GM21737 (cell line): ENCODE measurements around the gene CCDC7.
"Not testable (repeated sequence)": the region's sequence is repeated elsewhere in the genome, so short reads cannot be mapped to it uniquely, and the experiment has no call there.

Source experiments
- ATAC-seq: cut with Tn5 transposase; IDR thresholded peaks from one replicate; pipeline ENCODE4 v1.9.1; 2021; ENCODE audit warnings: mild to moderate bottlenecking, moderate library complexity; ENCODE audit not compliant: unreplicated experiment

CCDC7 gene

GRCh38 chr10:32548208-32548607, 102.3 kb downstream of the CCDC7 start:
- no peak for ATAC-seq

GRCh38 chr10:32556783-32557395, 110.9 kb downstream of the CCDC7 start:
- no peak for ATAC-seq

DNA sequence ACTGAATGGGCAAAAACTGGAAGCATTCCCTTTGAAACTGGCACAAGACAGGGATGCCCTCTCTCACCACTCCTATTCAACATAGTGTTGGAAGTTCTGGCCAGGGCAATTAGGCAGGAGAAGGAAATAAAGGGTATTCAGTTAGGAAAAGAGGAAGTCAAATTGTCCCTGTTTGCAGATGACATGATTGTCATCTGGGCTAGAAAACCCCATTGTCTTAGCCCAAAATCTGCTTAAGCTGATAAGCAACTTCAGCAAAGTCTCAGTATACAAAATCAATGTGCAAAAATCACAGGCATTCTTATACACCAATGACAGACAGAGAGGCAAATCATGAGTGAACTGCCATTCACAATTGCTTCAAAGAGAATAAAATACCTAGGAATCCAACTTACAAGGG, 116.8 kb downstream of the CCDC7 start:
- not testable (repeated sequence) for ATAC-seq

- ATAC-seq: no peak
Observed at GRCh38 chr10:32577448-32577847, 131.5 kb downstream of the CCDC7 start.

DNA sequence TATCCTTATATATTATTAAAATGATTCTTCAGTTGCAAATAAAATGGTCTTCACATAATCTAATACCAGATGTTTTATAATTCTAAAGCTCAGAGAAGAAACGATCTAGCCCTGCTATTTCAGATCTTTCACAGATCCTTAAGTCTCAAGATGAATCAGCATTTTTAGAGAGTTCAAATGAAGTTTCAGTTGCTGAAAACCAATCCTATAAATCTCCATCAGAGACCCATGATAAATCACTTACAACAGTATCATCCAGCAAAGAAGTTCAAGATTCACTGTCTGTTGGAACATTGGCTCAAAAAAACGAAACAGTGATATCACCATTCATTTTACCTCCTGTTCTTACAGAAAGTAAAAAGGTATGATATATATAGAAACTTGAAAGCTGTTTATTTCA, 137.0 kb downstream of the CCDC7 start:
- ATAC-seq: no peak

DNA sequence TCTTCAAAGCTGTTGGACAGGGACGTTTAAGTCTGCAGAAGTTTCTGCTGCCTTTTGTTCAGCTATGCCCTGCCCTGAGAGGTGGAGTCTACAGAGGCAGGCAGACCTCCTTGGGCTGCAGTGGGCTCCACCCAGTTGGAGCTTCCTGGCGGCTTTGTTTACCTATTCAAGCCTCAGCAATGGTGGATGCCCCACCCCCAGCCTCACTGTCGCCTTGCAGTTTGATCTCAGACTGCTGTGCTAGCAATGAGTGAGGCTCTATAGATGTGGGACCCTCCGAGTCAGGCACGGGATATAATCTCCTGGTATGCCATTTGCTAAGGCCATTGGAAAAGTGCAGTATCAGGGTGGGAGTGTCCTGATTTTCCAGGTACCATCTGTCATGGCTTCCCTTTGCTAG, 152.1 kb downstream of the CCDC7 start:
- ATAC-seq: not testable (repeated sequence)

- no peak for ATAC-seq
Observed at GRCh38 chr10:32600317-32600716, 154.4 kb downstream of the CCDC7 start.

- ATAC-seq: not testable (repeated sequence)
Observed at GRCh38 chr10:32601562-32601961, 155.6 kb downstream of the CCDC7 start.

DNA sequence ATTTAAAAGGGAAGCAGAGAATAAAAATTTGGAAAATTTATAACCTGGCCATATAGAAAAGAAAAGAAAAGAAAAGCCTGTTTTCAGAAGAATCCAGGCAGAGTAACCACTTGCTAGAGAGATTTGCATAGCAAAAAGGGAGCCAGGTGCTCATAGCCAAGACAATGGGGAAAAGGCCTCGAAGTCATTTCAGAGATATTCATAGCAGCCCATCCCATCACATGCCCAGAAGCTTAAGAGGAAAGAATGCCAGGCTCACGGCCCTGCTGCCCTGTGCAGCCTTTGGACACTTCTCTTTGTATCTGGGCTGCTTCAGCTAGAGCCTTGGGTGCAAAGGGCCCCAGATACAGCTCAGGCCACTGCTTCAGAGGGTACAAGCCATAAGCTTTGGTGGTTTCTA, 159.8 kb downstream of the CCDC7 start:
- no peak for ATAC-seq

GRCh38 chr10:32610543-32610942, 164.6 kb downstream of the CCDC7 start:
- not testable (repeated sequence) for ATAC-seq

DNA sequence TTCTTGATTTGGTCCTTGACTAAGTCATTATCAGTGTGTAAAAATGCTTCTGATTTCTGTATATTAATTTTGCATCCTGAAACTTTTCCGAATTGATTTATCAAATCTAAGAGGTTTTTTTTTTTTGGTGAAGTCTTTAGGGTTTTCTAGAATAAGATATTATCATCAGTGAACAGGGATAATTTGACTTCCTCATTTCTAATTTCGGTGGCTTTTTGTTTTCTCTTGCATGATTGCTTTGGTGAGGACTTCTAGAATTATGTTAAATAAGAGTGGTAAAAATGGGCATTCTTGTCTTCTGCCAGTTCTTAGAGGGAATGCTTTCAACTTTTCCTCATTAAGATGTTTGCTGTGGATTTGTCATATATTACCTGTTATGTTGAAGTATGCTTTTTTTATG, 170.5 kb downstream of the CCDC7 start:
- no peak for ATAC-seq

DNA sequence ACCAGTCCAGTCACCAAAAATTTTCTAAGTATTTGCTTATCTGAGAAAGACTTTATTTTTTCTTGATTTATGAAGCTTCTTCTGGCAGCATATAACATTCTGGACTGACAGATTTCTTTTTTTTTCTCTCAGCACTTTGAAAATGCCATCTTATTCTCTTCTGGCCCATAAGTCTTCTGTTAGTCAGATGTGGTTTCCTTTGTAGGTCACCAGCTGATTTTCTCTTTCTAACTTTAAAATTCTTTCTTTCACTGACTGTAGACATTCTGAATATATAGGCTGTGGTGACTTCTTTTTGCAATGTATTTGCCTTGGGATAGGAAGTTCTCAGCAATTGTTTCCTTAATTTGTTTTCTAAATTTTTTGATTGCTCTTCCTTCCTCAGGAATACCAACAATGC, 172.5 kb downstream of the CCDC7 start:
- ATAC-seq: no peak

- ATAC-seq: no peak
Observed at GRCh38 chr10:32621969-32622368, 176.0 kb downstream of the CCDC7 start.

- ATAC-seq: no peak
Observed at GRCh38 chr10:32622409-32622808, 176.5 kb downstream of the CCDC7 start.

GRCh38 chr10:32627183-32627582, 181.2 kb downstream of the CCDC7 start:
- ATAC-seq: no peak

DNA sequence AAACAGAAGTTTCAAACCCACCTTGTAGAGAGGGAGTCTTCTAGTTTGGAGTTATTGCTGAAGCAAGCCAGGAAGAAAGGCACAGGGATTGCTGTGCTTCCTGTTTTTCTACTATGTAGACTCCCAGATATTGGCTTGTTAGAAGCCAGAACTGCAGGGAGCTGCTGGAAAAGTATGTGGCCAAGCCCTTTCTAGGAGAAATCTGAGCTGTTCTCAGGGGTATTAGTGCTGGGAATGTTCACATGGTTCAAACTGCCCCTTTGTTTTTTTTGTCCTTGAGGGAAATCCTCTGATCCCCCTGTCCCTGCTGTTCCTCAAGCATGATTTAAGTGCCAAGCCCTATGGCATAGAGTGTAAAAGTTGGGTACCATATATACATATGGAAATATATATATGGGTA, 184.0 kb downstream of the CCDC7 start:
- ATAC-seq: no peak

DNA sequence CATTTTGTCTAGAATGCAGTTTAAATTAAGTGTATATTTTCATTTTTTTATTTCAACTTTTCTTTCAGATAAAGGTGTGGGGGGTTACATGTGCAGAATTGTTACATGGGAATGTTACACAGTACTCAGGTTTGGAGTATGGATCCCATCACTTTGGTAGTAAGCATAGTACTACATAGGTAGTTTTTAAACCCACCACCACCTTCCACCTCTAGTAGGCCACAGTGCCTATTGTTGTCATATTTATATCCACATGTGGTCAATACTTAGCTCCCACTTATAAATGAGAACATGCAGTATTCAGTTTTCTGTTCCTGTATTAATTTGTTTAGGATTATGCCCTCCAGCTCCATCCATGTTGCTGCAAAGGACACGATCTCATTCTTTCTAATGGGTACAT, 200.6 kb downstream of the CCDC7 start:
- no peak for ATAC-seq

DNA sequence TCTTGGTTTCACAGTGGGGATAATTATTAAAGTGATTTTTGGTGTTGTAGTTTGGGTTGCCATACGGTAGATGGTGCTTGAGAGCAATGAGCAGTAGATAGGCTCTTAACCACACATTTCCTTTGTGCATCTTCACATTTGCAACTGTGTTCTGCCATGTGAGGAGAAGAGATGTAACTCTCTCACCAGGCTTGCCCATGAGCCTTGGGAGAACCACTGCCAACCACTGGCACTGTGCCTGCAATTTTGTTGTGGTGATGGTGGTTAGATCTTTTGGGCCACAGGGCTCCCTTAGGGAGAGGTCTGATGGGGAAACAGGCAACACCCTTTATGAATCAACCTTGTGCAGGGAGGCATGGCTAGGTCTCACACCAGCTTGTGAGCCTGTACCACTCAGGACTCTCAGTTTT, 204.3 kb downstream of the CCDC7 start:
- no peak for ATAC-seq

DNA sequence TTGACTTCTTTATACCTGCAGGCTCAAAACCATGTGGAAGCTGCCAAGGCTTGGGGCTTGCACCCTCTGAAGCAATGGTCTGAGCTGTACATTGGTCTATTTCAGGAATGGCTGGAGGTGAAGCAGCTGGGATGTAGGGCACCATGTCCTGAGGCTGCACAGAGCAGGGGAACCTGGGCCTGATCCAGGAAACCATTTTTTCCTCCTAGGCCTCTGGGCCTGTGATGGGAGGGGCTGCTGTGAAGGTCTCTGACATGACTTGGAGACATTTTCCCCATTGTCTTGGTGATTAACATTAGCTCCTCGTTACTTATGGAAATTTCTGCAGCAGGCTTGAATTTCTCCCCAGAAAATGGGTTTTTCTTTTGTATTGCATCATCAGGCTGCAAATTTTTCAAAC, 211.5 kb downstream of the CCDC7 start:
- ATAC-seq: not testable (repeated sequence)

DNA sequence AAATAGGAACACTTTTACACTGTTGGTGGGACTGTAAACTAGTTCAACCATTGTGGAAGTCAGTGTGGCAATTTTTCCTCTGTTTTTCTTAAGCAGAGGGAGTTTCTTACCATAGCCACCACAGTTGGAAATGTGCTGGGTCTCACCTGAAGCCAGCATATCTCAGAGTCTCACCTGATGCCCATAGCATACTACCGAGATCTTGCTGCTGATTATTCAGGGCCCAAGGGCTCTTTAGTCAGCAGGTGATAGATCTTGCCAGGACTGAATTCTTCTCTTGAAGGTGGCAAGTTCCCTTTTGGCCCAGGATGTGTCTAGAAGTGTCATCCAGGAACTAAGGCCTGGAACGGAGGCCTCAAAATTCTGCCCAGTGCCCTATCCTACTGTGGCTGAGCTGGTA, 215.4 kb downstream of the CCDC7 start:
- no peak for ATAC-seq

DNA sequence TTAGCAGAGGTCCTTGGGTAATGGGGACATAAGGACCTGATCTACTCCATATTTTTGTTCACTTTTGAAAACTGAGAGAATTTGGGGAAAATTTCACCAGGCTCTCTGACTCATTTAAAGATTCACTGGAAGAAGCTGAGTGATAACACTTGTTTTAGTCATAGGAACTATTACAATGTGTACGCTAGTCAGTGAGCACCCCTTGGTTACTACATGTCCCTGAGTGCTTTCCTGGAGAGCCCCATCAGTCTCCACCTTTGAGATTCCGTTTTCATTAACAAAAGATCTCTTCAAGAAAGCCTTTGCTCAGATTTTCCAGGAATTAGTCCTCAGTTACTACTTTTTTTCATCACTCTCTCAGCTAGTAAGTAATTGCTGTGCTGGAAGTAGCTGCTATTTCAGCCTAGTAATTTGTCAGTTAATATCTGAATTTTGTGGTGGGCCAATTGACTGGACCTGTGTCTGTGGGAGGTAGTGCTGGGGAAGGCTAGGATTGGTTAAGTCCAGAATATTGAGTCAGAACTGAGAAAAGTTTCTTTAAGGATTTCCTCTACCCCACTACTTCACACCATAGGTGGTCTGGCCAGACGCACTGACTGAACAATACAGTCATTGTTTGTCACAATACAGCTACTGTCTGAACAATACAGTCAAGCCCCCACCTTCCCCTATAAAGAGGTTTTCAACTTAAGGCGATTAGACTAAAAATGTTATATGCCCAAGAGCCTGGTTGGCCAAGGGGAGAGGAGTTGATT, 235.0 kb downstream of the CCDC7 start:
- ATAC-seq: no peak

DNA sequence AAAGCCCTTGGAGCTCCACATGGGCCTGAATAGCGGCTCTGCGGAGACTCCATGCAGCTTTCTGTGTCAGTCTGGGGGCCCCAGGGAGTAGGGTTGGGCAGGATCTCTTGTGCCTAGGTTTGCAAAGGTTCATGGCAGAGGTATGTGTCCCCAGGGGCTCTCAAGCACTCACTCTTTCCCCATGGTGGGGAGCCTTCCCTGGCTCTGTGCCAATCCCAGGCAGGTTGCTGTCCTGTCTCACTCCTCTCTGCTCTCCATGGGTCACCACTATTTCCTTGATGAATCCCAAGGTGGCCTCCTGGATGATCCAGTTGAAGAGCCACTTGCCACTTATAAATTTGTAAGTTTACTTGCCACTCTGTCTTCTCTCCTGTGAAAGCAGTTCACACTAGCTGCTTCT, 238.4 kb downstream of the CCDC7 start:
- no peak for ATAC-seq

DNA sequence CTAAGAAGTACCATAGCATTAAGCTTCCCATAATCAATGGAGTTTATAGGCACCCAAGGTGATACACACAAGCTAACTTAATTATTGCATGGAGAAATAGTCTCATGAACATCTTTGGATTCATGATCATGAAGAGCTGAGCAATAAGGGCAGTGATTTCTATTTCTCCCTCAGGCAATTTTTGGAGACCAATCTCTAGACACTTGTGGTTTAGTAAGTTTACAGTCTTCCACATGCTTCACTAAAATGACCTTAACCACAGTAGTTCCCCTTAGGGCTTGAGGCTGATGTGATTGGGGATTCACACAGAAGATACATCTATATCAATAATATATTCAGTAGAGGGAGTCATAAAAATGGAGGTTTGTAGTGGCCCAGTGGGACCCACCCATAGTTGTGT, 241.2 kb downstream of the CCDC7 start:
- ATAC-seq: no peak
